ENCODE measurements around the gene NOX4.
"Not testable (repeated sequence)": the region's sequence is repeated elsewhere in the genome, so short reads cannot be mapped to it uniquely, and the experiment has no call there.

NOX4 gene

DNA sequence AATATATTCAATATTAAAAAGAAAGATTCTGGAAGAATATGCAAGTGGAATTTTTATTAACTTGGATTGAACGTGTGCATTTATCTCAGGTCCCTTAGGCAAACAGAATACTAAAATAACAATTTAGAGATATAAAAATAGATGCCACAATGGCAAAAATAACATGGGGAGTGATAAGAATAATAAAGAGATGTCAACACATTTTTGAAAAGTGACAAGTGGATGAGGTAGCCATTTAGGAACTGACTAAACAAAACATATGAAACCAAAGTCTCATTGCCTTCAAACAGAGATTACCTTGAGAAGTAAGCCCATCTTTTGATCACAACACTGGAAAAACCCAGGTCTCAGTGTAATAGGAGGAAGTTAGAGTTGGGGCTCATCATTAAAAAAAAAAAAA is 112.2 kb downstream of the NOX4 start:
- DNase-seq: not testable (repeated sequence)

- DNase-seq: not testable (repeated sequence)
Measured at GRCh38 chr11:89369356-89369755, 121.8 kb downstream of the NOX4 start.

DNA sequence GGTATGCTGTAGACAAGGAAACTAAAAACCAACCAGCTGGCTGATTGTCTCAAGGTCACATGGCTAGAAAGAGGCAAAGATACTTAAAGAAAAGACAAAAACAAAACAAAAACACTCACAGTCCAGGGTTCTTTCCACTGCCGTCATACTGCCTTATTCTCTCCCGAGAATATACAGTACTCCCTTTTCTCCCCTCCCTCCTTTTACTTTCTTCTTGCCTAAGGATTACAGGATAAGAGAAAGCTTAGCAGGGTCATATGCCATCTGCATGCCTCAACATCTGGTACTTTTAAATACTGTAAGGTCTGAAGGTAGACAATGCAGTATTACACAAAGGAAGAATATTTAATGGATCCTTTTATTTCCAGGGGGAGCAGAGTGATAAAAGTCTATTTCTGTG is 126.3 kb downstream of the NOX4 start:
- DNase-seq: not testable (repeated sequence)

GRCh38 chr11:89361734-89362133 is 129.4 kb downstream of the NOX4 start:
- DNase-seq: no peak

DNA sequence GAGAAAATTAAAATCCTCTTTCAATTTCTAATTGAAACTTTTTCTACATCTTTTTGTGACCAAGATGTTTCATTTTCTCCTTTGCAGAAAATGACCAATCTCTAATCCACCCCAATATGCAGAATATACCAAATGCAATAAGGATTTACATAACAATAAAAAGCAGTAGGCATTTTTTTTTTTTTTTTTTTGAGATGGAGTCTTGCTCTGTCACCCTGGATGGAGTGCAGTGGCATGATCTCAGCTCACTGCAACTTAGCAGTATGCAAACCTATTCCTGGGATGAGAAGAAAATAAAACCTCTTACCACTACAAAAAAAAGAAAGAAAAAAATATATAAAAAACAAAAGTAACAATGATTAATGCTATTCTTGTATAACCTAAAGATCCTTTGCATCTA is 132.0 kb downstream of the NOX4 start:
- DNase-seq: not testable (repeated sequence)

DNA sequence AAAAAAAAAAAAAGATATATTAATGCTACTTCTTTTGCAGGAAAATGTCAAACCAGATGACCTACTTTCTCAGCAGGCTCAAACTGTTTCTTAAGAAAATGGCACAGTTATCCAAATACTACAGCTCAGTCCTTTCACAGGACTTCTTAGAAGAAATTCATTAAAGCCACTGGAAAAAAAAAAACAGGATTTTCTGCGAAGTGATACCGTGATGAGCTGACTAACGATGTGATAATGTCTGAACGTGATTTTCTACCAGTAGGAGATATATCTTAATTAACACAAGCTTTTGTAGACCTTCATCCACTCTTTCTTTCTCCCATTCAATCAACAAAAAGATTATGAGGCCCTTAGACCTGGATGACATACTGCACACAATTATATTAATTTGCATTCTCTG is 132.4 kb downstream of the NOX4 start:
- DNase-seq: no peak

DNA sequence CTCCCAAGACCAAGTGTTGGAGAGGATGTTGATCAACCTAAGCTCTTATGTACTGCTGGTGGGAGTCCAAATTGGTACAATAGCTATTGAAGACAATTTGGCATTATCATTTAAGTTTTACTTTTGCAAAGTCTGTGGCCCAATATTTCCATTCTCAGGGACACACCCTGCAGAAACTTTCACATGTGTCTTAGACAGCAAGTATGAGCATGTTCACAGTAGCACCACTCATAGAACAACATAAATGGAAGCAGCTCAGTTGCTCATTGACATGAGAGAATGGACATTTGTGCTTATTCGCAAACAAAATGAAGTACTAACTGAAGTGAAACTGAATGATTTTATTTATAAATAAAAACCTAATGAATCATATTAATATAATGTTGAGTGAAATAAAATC is 135.5 kb downstream of the NOX4 start:
- DNase-seq: no peak

DNA sequence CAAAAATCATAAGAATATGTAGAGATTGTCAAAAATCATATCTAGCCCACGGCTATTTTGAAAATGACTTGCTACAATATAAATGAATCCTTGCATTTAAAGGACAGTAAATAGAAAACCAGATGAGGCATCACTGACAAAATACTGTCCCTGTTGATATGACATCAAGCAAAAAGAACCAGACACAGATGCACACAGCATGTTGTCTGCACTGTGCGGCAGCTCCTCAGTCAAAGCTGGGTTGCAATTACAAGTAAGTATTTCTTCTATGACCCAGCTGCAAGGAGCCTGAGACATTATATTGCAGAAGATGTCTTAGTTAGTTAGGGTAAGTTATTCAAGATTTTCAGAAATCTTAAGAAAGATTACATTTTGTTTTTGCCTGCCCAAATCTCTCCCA is 136.7 kb downstream of the NOX4 start:
- not testable (repeated sequence) for DNase-seq

DNA sequence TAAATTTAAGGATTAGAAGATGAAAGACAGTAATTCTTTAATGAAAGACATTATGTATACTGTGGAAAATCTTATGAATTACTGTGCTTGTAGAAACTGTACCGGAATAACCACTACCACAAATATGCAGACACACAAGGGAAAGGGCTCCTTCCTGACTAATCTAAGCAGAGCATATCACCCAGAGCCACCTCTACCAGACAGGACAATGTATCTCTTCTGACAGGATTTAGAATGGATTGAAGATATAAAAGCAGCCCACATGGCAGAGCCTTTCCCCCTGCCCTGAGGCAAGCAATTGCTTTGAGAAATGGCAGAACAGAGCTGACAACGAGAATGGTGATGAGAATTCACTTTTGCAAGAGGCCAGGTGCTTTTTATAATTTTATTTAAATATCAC is 144.1 kb downstream of the NOX4 start:
- DNase-seq: peak; percentile 52

DNA sequence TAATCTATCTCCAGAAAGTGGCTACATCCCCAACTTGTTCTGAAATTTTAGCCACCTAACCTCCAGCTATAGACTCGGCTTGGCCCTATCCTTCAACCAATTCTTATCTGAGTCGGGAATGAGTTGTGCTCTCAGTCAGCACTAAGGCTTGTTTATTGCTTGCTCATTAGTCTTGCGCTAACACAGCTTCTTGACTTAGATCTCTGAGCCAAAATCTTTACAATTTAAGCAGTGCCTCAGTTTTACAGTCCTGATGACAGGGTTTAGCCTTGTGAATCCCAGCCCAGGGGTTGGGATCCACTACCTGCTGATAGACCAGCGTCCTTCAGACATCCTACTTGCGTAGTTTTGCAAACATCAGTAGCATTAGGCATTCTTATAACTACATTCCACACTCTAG is 144.6 kb downstream of the NOX4 start:
- DNase-seq: no peak

- peak; percentile 29 for DNase-seq
Measured at GRCh38 chr11:89342880-89343572, 148.1 kb downstream of the NOX4 start.

GRCh38 chr11:89340450-89340849 is 150.7 kb downstream of the NOX4 start:
- DNase-seq: peak; percentile 63

DNA sequence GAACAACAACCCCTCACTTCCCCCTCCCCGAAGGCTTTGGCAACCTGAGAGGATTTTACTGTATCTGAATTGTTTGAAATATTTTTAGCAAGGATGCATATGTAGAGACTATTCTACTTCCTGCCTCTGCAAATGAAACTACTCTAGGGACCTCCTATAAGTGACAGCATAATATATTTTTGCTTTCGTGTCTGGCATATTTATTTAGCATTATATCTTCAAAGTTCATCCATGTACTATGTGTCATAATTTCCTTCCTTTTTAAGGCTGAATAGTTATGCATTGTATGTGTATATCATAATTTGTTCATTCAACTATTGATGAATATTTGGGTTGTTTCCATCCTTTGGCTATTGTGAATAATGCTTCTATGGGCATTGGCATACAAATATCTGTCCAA is 153.1 kb downstream of the NOX4 start:
- DNase-seq: not testable (repeated sequence)

- DNase-seq: peak; percentile 31
Measured at GRCh38 chr11:89337100-89337650, 154.0 kb downstream of the NOX4 start.

DNA sequence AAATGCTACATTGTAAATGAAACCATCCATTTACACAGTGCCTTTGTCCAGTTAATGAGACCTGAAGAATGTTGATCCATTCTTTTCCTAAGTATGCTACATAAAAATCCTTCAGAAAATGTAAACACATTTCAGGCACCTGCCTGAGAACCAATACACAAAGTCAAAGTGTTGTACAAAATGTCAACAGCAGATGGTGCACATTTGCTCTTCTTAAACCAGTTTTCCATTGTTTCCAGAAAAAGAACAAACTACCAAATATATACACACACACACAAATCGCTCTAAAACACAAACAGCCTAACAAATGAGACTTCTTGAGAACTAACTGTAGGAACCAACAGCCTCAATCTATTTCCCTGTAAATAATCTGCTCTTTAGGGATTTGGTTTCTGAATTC is 157.5 kb downstream of the NOX4 start:
- DNase-seq: peak; percentile 33

- DNase-seq: not testable (repeated sequence)
Measured at GRCh38 chr11:89331940-89332339, 159.2 kb downstream of the NOX4 start.

DNA sequence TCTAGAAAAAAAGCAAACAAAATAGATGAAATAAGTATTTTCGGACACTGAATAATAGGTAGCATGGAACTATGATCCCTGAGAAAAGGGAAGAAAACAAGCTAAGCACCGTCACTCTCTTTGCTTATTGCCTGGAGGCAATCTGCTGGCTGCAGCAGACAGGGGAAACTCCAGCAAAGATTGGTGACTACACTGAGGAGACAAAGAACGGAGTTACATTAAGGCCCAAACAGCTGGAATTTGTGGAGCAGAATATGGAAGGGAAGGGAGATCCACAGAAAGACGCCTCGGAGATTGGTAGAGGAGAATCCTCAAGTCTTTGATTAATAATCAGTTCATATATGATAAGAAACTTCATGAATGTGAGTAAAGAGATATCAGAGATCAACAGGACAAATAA is 163.3 kb downstream of the NOX4 start:
- no peak for DNase-seq

GRCh38 chr11:89321401-89321800 is 169.8 kb downstream of the NOX4 start:
- DNase-seq: no peak

DNA sequence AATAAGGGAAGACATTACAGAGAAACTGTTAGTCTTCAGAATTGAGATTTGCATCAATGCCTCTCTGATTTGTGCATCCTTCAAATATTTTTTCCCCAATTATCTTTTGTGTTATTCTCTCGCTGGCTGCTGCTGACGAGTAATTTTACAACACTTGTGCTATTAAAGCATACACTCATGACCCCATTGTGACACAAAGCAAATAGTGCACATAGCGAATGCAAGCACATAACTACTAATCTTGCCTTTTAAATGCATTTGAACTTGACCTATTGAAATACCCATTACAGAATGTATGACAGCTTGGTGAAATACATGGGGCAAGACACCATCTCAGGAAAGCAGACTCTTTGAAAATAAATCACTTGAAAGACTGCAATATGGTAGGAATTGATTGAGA is 180.6 kb downstream of the NOX4 start:
- DNase-seq: not testable (repeated sequence)

GRCh38 chr11:89309321-89309985 is 181.7 kb downstream of the NOX4 start:
- not testable (repeated sequence) for DNase-seq

GRCh38 chr11:89308272-89308671 is 182.9 kb downstream of the NOX4 start:
- not testable (repeated sequence) for DNase-seq

DNA sequence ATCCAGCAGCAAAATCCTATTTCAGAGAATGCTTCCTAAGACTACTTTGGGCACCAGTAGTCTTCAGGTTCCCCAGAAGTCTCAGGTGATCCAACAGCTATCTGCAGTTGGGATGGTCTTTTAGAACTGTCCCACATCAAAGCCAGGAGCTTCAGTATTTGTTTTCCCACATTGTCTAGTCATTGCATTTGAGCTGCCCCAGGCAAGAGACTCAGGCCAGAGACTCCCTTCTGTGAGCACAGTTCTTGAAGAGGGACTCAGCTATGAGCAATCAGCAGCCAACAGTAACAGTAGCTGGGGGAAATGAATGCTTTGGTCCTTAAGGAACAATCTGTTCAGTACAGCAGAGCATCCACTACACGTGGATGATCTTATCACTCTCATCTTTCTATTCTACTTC is 188.1 kb downstream of the NOX4 start:
- DNase-seq: not testable (repeated sequence)

GRCh38 chr11:89295023-89295422 is 196.2 kb downstream of the NOX4 start:
- not testable (repeated sequence) for DNase-seq

All from fibroblast of skin of abdomen (primary cell).